ENCODE measurements around the gene SHTN1.
A peak's percentile ranks its signal among the peaks of the same experiment; 100 is the strongest.

Gene SHTN1

DNA sequence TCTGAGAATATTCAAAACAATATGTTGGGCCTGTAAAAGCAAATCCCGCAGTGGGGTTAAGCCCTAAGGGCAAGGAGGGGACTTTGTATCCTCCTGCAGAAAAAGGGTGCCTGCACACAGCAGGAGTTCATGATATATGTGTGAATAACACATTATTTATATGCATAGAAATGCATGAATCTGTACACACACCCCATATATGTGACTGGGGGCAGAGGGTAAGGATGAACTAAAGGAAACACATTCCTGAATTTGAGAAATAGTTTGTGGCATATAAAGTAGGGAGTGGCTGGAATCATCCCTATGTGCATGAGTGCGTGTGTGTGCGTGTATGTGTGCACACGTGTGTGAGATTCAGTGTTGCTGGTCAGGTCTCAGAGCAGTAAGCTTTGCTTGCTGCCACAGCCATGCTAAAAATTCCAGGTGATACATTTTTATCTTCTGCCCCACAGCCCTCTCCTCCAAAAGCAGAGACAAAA, 136.8 kb downstream of the SHTN1 start:
- no peak for DNase-seq

DNA sequence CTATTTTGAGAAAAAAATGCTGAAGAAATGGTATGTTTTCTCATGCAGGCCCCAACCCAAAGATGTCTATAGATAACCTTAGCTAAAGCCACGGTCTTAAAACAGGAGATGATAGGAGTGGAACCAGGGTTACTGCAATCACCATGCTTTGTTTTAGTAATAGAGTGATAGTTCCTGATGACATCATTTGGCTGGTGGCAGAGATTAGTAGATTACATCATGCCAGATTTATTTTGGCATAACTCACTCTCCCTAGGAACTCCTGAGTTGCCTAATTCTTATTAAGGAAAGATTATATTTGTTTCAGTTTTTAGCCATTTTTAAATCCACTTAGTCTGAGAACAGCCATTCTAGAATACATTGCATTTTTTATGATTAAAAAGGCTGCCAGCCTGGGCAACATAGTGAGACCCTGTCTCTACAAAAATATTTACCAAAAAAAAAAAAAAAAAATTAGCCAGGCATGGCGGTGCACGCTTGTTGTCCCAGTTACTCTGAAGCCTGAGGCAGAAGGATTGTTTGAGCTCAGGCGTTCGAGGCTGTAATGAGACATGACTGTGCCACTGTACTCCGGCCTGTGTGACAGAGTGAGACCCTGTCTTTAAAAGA, 137.9 kb downstream of the SHTN1 start:
- DNase-seq, result peak; percentile 29

DNA sequence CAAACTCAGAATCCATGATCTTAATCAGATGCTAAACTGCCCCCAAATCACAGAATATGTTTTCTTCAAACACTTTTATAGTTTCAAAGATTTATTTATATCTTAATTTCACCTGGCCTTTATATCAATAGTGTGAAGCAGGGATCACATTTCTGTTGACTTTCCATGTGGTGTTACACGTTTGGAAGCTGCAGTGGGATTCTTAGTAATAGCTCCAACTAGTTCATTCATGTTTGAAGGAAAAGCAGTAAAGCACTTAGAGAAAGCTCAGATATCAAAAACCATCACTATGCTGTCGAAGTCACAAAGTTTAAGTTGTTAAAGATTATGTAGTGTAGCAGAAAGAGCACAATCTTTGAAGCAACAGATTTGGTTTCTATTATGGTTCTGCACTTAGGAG, 138.9 kb downstream of the SHTN1 start:
- no peak for DNase-seq

DNA sequence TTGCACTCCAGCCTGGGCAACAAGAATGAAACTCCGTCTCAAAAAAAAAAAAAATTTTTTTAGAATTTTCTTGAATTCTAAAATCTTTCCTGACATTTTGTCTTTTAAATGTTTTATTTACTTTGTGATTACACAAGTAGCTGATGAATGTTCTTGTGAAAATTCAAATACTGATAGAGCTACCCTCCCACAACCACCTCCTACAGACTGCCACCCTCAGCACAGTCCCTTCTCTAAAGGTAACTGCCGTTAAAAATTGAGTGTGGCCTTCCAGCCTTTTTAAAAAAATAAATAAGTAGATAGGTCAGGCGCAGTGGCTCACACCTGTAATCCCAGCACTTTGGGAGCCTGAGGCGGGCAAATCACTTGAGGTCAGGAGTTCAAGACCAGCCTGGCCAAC, 140.6 kb downstream of the SHTN1 start:
- no peak for DNase-seq

DNA sequence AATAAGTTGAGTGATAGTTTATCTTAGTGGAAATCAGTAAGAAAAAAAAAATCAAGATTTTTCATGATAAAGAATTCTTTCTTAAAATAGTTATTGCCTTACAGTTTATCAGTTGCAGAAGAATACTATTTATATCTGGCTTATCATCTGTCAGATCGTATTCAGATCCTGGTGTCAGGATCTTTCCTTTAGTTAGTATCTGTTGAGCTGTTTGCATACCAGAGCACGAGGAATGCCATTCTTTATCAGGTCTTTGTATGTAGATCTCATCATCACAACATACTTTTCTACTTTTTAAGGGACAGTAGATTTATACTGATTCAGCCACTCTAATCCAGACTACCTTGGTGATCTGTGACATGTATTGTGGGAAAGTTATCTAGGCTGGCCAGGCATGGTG, 143.2 kb downstream of the SHTN1 start:
- no peak for DNase-seq

DNA sequence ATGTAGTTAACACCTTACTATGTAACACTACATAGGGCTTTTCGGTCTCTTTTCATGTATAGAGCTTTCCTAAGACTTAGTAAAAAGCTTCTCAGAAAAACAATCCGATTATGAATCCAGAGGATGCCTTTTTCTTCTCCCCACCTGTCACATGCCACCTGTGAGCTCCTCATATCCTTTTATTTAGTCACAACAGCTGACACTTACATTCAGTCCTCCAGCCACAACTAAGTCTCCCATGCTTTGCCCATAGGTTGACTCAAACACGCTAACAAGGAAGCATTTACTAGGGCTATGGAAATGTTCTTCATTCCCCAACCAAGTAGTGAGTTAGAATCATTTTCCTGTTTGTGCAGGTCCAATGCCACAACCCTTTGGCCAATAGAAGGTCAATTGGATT, 147.8 kb downstream of the SHTN1 start:
- DNase-seq, result no peak

DNA sequence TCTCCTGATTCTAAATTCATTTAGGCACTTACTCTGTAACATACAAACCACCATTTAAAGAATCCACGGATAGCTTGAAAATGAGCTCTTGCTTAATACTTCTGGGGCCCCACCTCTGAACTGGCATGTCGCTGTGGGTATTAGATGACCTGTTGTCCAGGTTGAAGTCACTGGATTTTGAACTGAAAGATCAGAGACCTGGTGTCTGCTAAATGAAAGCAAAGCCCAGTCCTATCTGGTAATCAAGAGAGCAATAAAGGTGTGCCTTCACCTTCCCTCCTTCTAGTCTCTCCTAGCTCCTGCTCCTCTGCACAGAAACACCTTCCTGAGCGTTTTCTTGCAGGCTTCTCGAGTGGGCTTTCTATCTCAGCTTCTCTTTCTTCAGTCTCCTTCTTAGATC, 151.3 kb downstream of the SHTN1 start:
- no peak for DNase-seq

DNA sequence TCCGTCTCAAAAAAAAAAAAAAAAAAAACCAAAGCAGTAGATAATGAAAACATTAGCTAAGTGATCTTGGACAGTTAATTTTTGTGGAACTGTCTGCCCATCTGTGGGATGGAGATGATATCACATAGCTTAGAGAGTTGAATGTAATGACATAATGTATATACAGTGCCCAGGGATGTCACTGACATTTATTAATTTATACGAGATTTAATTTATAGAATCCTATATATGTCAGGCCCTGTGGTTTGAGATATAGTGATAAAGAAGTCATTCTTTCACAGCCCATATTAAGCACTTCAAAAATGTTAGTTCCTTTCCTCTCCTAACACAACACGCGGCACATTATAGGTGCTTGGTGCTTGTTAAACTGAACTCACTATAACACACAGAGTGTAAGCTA, 151.7 kb downstream of the SHTN1 start:
- no peak for DNase-seq

DNA sequence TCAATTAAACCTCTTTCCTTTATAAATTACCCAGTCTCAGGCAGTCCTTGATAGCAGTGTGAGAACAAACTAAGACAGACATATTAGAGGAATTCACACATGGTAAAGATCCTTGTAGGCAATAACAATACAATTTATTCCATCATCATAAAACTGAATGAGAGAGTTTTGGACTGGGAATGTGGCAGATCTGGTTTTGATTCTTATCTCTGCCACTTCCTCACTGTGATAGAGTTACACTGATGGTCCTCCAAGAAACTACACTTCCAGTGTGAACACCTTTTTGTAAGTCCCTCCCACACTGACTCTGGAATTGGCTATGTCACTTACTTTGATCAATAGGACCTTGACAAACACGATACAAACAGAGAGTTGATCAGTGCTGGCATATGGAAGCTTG, 152.7 kb downstream of the SHTN1 start:
- DNase-seq, result no peak

DNA sequence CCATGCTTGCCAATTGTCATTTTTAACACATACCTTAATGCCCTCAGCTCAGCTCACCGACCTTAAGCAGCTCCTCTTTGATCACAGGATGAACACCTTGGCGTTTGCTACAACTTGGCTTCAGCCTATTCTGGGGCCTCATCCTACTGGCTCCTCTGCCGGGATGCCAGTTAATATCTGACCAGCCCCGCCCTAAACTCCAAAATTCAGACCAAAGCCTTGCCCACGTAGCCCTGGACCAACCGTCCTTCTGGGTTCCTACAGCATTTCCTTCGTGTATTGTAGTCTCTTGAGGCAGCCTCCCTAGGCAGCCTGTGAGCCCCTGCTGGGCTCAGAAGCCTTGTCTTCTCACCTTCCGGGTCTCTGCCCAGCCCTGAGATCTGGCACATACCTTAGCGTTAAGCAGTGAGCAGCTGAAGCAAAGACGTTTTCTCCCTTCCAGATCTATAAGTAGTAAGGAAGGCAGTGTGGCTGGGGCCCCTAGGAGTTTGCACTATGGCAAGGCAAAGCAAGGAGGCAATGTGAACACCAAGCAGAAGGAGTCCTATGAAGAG, 154.9 kb downstream of the SHTN1 start:
- DNase-seq, result no peak

DNA sequence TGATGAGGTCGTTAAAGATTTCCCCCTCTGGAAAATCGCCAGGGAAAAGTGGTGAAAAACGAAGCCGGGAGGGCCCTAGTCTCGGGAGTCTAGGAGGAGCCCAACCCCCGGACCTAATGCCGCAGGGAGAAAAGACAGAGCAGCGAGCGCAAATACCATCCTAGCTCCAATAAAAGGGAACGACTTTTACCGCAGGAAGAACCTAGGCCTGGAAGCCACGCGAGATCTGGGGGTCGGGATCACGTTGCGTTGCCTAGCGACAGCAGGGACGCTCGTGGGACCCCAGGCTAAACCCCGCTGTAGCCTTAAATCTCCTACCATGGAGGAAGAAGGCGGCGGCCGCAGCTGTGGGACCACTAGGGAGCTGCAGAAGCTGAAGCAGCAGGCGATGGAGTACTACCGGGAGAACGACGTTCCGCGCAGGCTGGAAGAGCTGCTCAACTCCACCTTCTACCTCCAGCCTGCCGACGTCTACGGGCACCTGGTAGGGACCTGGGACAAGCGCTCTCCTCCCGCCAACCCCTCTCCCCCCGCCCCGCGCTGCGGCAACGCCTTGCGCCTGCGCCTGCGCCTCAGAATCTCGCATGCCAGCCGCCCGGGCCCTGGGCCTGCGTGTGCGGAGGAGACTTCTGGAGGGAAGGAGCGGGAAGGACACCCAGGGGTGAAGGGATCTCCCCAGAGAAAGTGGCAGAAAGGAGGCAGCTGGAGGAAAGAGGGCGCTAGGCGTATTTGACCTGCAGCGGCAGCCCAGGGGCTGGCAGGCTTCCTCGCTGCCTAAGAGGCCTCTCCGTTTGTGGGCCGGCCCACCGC, 155.5 kb downstream of the SHTN1 start, which contains the start of gene ENO4:
TSS of gene ENO4 (plus strand) at position 252 of the 810 bp plus-strand sequence. CDS start at position 320, 68 bp downstream.
- DNase-seq, result peak; percentile 48

DNA sequence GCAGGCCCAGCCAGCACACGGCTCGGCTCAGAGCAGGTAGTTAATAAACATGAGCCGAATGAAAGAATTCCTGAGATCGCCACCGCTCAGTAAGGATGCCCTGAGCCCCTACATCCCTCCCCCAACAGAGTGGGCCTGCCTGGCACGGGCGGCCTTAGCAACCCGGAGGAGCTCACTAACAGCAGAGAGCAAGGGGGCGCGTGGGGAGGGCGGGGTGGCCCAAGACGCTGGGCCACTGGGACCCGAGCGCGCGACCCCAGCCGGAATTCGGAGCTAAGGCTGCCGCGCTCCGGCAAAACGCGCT, 156.1 kb downstream of the SHTN1 start:
- no peak for DNase-seq

DNA sequence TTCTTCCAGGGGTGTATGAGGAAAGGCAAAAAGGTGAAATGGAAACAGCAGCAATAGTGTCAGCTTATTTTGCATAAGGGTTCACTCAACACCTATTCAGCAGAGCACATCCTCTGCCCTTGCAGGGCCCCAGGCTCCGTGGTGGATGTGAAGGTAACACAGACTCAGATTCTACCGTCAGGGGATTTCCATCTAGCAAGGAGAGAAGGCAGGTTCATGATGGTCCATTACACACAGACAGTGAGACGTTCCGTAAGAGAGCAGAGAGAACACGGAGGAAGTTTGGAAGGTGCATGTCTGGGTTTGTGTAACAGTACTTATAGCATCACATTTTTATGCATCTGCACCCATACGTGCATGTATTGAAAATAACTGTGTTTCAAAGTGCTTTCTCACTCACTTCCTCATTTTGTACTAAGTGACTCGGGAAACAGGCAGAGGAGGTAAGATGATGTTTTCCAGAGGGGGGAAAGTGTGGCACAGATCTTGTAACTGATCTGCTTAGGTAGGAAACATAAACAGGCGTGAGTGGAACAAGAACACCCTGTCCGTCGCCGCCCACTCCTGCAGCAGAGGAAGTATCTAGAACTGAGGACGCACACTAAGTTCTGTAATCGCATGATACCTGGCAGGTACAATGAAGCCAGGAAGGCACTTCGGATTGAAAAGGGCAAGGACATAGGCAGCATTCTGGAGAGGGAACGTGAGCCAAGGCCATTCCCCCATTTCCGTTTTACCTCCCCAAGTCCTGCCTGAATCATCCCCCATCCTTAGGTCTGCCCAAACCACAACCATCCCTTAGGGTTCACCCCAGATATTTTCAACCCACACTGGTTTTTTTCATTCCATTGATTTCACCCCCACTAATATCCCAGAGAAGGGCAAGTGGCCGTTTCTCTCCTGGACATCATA, 156.7 kb downstream of the SHTN1 start:
- DNase-seq, result peak; percentile 14

DNA sequence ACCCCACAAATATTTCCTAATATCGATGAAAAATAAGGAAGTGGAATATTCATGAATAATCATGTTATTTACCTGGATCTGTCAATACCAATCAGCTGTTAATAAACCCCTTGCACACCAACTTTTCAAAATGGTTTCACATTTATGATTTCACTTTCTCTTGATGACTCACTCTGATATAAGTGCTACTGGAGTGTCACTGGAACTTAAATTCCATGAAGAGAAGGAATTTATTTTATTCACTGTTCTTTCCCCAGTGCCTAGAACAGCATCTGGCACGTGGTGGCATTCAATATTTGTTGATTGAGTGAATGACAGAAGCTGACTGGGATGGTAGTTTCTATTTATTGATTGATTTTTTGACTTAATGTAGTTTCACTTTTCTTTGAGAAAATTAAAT, 159.2 kb downstream of the SHTN1 start:
- DNase-seq, result no peak

DNA sequence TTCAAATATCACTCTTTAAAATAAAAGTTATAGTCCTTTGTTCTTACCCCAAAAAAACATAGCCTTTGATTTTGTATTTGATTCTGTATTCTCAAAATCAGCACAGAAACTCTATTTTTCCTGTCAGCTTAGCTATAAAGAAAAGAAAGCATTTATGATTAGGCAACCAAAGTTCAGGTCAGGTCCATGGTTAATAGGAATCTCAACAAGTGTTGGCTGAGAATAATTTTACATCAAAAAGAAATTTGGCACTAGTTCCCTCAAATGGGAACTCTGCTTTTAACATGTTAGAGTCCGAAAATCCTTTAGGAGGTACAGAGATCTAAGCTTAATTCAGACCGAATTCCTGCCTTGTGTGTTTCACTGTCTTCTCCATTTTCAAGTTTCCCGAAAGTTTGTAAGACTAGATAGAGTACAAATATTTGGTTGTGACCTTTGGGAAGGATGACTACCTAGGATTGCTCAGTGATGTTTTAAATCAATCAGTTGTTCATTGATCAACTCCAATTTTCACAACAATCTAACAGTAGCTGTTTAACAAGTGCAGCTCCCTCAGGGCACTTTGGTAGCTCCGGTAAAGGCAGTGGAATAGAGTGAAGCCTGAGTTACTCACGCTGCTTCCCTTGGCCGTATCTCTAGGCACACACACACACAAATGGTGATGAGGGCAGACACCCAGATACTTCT, 164.5 kb downstream of the SHTN1 start:
- no peak for DNase-seq

DNA sequence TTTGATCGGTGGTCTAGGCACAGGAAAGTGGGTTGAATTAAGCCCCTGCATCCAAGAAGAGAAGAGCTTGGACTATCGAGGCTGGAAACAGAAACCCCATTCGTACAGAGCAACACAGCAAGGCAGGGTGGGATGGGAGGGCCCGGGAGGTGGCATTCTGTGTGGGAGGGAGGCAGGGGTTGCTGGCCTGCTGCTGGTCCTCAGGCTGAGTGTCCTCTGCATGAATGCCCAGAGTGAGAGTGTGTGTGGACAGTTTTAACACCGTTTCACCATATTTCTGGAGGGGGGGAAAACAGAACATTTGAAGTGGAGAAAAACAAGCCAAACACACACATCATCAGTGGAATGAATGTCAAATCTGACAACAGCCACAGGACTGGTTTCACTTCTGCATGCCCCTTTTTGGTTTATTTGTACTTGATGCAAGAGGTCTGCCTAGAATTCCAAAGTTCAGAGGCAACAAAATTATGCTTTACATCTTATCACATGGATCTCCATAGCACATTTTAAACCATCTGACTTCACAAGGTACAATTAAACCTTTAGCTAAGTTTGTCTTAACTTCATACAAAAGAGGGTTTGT, 166.8 kb downstream of the SHTN1 start:
- no peak for DNase-seq

DNA sequence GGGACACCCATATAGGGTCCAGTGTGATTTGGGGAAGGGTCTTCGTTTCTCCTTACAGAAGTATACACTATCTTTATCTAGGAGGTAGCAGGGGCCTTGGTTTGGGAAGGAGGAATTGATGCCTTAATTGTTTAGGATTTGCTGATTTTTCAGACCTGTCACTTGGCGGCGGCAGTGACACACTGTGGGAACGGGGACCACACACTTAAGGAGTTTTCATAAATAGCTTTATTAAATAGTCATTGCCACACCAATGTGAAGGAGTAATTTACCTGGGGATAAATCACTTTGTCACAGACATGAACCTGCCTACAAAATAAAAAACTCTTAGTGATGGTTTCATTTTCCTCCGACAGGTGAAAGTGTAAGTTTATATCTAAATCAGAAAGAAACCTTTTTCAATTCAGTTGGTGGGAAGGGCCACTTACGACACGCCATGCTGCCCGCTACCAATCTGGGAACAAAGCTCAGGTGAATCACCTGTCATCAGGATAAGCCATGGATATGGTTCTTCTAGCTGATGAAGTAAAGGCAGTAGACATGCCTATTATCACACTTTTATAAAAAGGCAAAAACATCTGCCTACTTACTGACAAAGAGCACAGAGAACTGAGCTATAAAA, 168.0 kb downstream of the SHTN1 start:
- no peak for DNase-seq

DNA sequence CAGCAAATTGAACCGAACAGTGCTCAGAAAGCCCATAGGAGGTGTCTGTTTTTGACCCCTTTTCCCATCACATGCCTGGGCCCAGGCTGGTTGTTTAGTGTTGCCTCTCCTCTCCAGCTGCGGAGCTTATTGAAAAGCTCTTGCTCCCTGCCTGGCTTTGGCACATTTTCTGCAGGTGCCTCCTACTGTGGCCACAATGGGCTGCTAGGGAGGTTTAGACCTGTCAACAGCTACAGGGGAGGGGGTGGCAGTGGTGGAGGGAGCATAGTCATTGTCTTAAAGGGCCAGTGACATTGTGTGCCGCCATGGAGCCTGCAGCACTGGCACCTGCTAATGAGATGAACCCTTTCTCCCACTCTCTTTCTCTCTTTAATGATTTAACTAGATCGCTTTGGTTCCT, 168.9 kb downstream of the SHTN1 start:
- DNase-seq, result no peak

DNA sequence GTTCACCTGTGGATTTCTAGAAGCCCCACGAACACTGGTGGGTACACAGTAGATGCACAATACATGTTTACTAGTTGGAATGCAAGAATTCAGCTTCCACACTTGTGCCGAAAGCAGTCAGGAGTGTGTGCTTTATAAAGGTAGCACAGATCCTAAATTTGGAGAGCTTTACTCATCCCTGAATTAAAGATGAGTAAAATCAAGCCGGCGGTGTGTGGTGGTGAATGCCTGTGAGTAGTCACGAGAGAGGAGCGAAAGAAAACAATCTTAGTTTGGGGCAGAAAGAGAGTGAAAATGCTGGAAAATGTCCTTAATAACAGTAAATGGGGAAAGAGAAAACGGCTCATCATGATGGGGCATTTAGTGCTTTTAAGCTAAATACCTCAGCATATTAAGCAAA, 169.3 kb downstream of the SHTN1 start:
- DNase-seq, result no peak

DNA sequence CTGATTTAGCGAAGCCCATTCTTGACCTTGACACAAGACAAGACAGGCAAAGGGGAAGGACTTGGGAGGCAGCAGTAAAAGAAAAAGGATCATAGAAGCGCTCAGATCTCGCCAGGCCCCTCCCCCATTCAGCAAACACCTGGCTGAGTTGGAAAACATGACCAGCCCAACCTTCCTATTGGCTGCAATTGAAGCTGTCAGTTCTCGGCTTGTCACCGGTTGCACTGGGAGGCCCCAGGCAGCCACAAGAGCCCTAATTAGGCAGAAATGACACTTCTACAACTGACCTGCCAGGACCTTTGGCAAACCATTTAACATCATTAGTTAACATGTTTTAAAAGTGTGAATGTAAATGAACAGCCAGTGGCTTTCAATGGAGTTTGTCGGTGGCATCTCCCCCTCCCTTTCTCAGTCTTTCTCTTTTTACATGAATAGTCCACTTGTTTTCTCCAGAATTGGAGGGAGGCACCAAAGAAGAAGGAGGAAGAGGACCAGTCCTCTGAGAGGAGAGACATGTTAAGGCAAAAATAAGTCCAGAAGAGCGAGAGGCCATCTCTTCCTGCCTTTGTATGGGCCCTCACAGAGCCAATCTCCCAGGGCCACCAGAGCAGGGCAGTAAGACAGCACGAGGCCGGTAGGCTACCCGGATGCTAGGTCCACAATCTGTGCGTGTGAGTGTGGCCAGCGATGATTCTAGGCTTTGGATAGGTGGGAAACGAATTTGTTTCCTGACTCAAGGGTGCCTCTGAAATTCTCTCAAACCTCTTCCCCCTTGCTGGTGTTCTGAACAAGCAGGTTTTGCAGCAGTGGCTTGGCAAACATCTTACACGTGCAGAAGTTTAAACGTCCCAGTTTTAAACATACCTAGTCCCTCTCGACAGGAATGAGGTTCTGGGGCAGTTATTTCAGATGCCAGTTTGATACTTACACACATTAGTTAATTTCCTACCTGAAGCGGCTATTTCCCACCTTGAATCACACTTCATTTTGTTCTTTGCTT, 170.7 kb downstream of the SHTN1 start:
- no peak for DNase-seq

DNA sequence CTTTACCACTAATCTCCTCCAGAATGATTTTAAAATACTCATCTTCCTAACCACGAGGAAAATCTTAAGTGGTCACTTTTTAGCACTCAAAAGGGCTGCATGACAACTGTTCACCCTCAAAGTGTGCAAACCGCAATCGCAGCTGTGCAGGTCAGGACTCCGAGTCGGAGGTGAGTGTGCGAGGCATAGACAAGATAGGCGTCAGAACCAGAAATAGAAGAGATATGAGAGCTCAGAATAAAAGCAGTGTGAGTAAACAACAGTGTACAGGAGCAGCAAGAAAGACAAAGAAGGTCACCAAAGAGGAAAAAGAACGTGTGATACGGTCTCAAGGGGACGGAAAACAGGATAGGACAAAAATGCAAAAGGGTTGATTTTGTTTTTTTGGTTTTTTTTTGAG, 173.2 kb downstream of the SHTN1 start:
- DNase-seq, result no peak

Measured in HCEC 1CT (cell line).